Effector memory CD4-positive, alpha-beta T cell (primary cell): Measurements from ENCODE around the gene RFX3.

Experiments used
- DNase-seq, 3 donors: peaks; one replicate each; pipeline ENCODE4 v3.0.0-alpha.2; 2020
- H3K27ac ChIP-seq: 2 replicates; pipeline ENCODE4 v1.7.0; 2013; ENCODE audit warnings: mild to moderate bottlenecking, low read length, moderate library complexity; ENCODE audit not compliant: insufficient read depth, poor library complexity, severe bottlenecking
- H3K27me3 ChIP-seq: replicated peaks from 2 replicates; pipeline ENCODE4 v1.7.0; 2013; ENCODE audit warnings: mild to moderate bottlenecking, low read length; ENCODE audit not compliant: insufficient read depth, control insufficient read depth, poor library complexity, severe bottlenecking
- H3K36me3 ChIP-seq: 2 replicates; pipeline ENCODE4 v1.7.0; 2013; ENCODE audit warnings: mild to moderate bottlenecking, low read length, moderate library complexity; ENCODE audit not compliant: control insufficient read depth, insufficient read depth
- H3K4me1 ChIP-seq: 2 replicates; pipeline ENCODE4 v1.7.0; 2013; ENCODE audit warnings: low read length, mild to moderate bottlenecking; ENCODE audit not compliant: control insufficient read depth, insufficient read depth, poor library complexity, severe bottlenecking
- H3K4me3 ChIP-seq: 2 replicates; pipeline ENCODE4 v1.7.0; 2013; ENCODE audit warnings: low read length, low read depth, mild to moderate bottlenecking; ENCODE audit not compliant: insufficient read depth, poor library complexity, severe bottlenecking
- H3K9me3 ChIP-seq: 2 replicates; pipeline ENCODE4 v1.7.0; 2013; ENCODE audit warnings: mild to moderate bottlenecking, low read length, moderate library complexity; ENCODE audit not compliant: control insufficient read depth

RFX3 gene

DNA sequence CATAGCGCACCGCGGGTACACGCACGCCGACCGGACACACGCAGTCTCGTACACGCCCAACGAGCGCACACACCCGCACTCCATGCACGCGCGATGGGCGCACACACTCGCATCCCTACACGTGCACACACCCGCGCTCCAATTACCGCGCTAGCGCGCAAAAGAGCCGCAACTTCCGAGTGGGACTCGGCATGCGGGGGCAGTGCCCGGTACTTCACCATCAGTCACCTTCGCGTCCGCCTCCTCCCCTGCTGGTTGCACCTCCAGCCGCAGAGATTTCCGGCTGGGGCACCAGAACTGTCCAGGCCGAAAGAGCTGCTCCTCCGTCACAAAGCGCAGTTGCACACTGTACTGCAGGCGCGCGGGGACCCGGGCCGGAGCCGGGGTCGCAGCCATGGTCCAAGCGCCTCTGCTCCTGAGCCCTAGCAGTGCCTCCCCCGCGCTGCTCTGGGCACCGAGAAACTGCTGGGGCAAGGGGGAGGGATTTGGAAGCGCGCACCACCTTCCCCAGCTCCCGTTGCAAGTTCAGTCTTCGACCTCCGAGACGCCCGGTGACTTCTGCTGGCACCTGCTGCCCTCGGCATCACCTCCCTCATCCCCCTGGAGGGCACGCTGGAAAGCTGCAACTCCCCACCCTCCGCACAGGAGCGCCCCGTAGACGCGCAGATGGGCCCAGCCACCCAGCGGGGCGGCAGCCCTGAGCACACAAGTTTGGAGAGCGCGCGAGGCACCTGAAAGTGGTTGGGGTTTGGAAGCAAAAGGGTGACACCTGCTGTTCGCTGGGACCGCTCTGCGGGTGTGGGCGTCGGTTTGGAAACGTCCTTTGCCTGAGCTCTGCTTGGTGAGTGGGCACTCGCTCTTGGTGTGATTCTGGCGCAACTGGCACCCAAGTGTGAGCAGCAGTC is 344.5 kb downstream of the RFX3 start:
- no peaks in the 10 kb centered on the region for H3K36me3 ChIP-seq
- no peak overlapping the region for H3K27ac ChIP-seq
- no peaks in the 10 kb centered on the region for H3K27me3 ChIP-seq
- H3K4me1 ChIP-seq = no peaks in the 10 kb centered on the region
- DNase-seq = no peak
- no peak overlapping the region for H3K4me3 ChIP-seq
- no peaks in the 10 kb centered on the region for H3K9me3 ChIP-seq

DNA sequence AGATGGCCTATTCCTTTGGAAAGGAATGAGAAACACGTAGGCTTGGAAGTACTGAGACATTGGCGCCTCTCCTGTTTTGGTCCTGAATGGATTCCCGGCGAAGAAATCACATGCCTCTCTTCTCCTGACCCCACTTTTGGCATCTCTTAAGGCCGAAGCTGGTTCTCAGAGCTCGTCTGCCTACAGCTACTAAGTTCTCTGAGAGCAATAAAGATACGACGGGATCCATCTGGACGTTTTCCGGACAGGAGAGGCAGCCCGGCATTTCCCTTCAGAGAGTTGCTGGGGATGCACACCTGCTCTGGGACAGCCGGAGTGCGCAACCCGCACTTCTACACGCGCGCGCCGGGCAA is 345.1 kb downstream of the RFX3 start:
- Histone ChIP-seq H3K36me3 (no peaks in the 10 kb centered on the region), H3K27ac (no peak overlapping the region), H3K9me3 (no peaks in the 10 kb centered on the region), H3K4me1 (no peaks in the 10 kb centered on the region), H3K27me3 (no peaks in the 10 kb centered on the region), H3K4me3 (no peak overlapping the region)
- DNase-seq = no peak

DNA sequence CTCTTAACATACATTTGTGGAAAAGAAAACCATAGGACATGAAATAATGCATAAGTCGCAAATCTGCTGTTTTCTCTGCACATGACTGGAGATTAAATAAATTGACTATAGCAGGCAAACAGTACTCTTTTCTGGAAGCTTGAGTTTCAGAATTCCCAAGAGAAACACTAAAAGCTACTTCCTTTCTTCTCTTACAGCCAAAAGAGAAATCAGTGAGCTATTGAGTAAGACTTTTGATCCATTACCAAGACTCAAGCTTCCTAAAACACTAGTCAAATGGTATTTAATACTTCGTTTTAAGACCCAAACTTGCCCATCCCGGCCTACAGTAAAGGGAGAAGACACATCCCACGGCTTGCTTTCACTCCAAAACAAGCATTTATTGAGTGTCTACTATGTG is 346.1 kb downstream of the RFX3 start:
- H3K36me3 ChIP-seq = no peaks in the 10 kb centered on the region
- H3K27ac ChIP-seq = no peak overlapping the region
- no peaks in the 10 kb centered on the region for H3K4me1 ChIP-seq
- H3K4me3 ChIP-seq = no peak overlapping the region
- DNase-seq = no peak
- no peaks in the 10 kb centered on the region for H3K9me3 ChIP-seq
- H3K27me3 ChIP-seq = no peaks in the 10 kb centered on the region

DNA sequence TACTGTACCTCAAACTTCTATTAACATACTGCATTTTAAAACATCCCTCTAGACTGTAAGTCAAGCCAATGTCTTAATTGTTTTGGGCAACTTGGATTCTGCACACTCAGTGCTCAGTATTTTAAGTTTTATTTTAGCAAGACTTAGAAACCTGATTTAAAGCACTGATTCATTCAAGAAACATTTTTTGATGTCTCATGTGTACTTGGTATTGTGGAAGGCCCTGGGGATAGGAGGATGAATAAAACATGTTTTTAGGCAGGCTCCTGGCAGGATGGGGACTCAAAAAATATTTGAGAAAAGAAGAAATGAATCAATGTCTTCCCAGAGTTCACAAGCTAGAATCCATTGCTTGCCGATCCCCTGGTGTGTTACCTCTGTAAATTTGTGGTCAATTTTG is 347.9 kb downstream of the RFX3 start:
- H3K4me3 ChIP-seq = no peak overlapping the region
- no peaks in the 10 kb centered on the region for H3K4me1 ChIP-seq
- DNase-seq = no peak
- H3K9me3 ChIP-seq = no peaks in the 10 kb centered on the region
- H3K27ac ChIP-seq = no peak overlapping the region
- no peaks in the 10 kb centered on the region for H3K36me3 ChIP-seq
- H3K27me3 ChIP-seq = no peaks in the 10 kb centered on the region

DNA sequence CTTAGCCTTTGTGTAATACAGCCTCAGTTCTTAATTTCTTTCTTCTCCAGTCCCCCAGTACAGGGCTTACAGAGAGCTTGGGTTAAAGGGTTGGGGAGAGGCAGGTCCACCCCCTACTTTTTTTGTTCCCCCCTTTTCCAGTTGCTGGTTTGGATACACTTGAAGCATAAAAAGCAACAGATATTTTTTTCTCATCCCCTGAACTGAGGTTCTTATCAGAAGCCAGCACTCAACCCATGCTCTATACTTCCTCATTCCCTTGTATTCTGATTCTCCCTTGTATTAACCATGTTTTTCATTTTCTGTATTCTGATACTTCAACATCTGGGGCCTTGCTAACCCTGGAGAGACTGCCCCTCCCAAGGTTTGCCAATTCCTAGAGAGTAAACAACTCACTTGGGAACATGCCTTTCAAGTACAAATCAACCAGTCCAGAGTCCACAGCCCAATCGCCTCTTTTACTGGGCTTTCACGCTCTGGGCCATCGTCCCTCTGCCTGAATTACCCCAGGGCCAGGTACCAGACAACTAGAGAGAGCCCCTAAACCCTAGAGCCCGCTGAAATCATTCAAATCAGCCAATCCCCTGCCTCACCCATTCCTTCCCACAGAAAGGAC is 348.5 kb downstream of the RFX3 start:
- H3K27me3 ChIP-seq = no peaks in the 10 kb centered on the region
- no peak overlapping the region for H3K4me3 ChIP-seq
- no peak for DNase-seq

DNA sequence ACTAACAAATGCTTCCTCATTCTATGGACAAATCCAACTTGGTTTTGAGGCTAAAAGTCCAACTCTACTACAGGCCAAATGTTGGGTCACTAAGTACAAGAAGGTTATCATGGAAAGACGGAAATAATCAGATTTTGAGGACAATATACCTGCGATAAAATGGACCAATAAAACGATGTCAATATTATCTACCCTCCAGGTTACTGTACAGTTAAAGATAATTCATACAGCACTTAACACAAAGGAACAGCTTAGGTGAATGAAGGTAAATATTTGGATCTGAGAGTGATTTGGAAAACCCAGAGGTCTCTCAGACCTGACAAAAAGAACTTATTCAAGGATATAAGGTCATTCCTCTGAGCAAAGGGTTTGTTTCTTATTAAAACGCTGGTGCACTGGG is 352.4 kb downstream of the RFX3 start:
- no peak for DNase-seq

More for the DNA sequence above, 348.5 kb downstream of the RFX3 start:
- Histone ChIP-seq H3K36me3 (no peaks in the 10 kb centered on the region), H3K27ac (no peak overlapping the region), H3K4me1 (no peaks in the 10 kb centered on the region), H3K9me3 (no peaks in the 10 kb centered on the region)

DNA sequence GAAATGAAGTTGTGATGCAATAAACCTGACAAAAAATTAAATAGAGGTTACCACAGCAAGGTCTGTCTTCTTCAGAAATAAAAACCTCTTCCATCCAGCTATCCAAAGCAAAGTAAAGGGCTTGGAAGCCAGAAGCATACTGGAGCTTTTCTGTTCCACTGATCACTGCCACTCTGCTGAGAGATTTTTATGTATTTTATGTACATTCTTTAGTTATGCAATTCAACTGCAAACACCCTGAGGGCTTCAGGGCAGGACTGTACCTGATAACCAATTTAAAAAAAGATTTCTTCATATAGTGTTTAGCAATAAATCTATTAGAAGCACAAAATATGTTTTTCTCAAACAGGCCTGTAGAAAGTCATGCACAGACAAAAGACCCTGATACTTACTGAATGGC is 355.0 kb downstream of the RFX3 start:
- H3K27ac ChIP-seq = no peak overlapping the region
- H3K27me3 ChIP-seq = no peaks in the 10 kb centered on the region
- H3K4me1 ChIP-seq = no peaks in the 10 kb centered on the region
- H3K36me3 ChIP-seq = no peaks in the 10 kb centered on the region
- no peak overlapping the region for H3K4me3 ChIP-seq
- DNase-seq = no peak
- H3K9me3 ChIP-seq = no peaks in the 10 kb centered on the region

More for the DNA sequence above, 352.4 kb downstream of the RFX3 start:
- no peak overlapping the region for H3K27ac ChIP-seq
- no peak overlapping the region for H3K4me3 ChIP-seq
- H3K36me3 ChIP-seq = no peaks in the 10 kb centered on the region
- no peaks in the 10 kb centered on the region for H3K27me3 ChIP-seq
- H3K4me1 ChIP-seq = no peaks in the 10 kb centered on the region
- H3K9me3 ChIP-seq = no peaks in the 10 kb centered on the region
